Thyroid gland (tissue), 4 donors: Measurements from ENCODE around the gene DNAJC17.

Source experiments
- CTCF ChIP-seq, 6 experiments: fragments of 200-600 bp in 3 of 6; fragments of 450-650 bp in 3 of 6; sonication (generic) in 3 of 6; IDR thresholded peaks; one replicate each; pipeline ENCODE4 v1.5.1; 2016 to 2019; ENCODE audit warnings: antibody characterized with exemption in 6 of 6, mild to moderate bottlenecking in 2 of 6, inconsistent platforms in 1 of 6, moderate library complexity in 1 of 6
- POLR2A ChIP-seq, 2 donors: fragments of 450-650 bp; IDR thresholded peaks; one replicate each; pipeline ENCODE4 v1.6.1; 2017; ENCODE audit warnings: antibody characterized with exemption in 2 of 2, mild to moderate bottlenecking in 2 of 2, moderate library complexity in 1 of 2

GRCh38 chr15:40739047-40739446 lies 68.2 kb downstream of the DNAJC17 start:
- TF ChIP-seq POLR2A (IDR thresholded peaks at IDR 0.05) (no peak), CTCF (IDR thresholded peaks at IDR 0.05) (no peak)
